PC-9 (cell line): ENCODE data around the gene UBE2K. TPM values are rescaled to one million over a fixed set of nuclear protein-coding genes. Genes with fewer than 3 reads are reported as not detected.
A peak's percentile ranks its signal among the peaks of the same experiment; 100 is the strongest.

Experiments
- Bru-seq: library from RNA; stranded (reverse); fragments of 400-500 nt; gene quantifications from one replicate; lab custom pipeline; 2021; lab: Mats Ljungman, UMichigan
- BruChase-seq, 2 experiments: library from RNA; stranded (reverse); fragments of 400-500 nt; gene quantifications; one replicate each; lab custom pipeline; 2021; lab: Mats Ljungman, UMichigan
- BruUV-seq: library from RNA; stranded (reverse); fragments of 400-500 nt; replicated peaks from 2 replicates; lab custom pipeline; 2021; lab: Mats Ljungman, UMichigan
- CTCF ChIA-PET: fragments of 300-600 bp; sonication (Branson Sonifier 250); formaldehyde crosslinking; loops from one replicate; lab custom pipeline; 2022; ENCODE audit warnings: antibody characterized with exemption; lab: Charles Lee
- POLR2A ChIA-PET: fragments of 300-600 bp; sonication (Branson Sonifier 250); formaldehyde crosslinking; loops from one replicate; lab custom pipeline; 2022; ENCODE audit warnings: antibody characterized with exemption; ENCODE audit not compliant: unreplicated experiment; lab: Charles Lee
- DNase-seq, 2 experiments: peaks; one replicate each; pipeline versions ENCODE4 v3.0.0 to v3.0.0-alpha.2; 2015 to 2022; ENCODE audit warnings: mixed read lengths in 1 of 2
- H2AFZ ChIP-seq: fragments of 200-600 bp; sonication (generic); 2 replicates; pipeline ENCODE4 v1.8.1; 2017; ENCODE audit warnings: antibody characterized with exemption
- H3F3A ChIP-seq: fragments of 200-600 bp; sonication (generic); 2 replicates; pipeline ENCODE4 v1.8.1; 2017; ENCODE audit warnings: antibody characterized with exemption, mild to moderate bottlenecking, low read depth; ENCODE audit not compliant: insufficient read depth
- H3K27ac ChIP-seq: fragments of 200-600 bp; sonication (generic); 2 replicates; pipeline ENCODE4 v1.6.1; 2016; ENCODE audit warnings: mixed run types
- H3K27me3 ChIP-seq: fragments of 200-600 bp; sonication (generic); 2 replicates; pipeline ENCODE4 v1.6.1; 2016; ENCODE audit warnings: low read depth, mixed run types; ENCODE audit not compliant: insufficient read depth
- H3K36me3 ChIP-seq: fragments of 200-600 bp; sonication (generic); 2 replicates; pipeline ENCODE4 v1.6.1; 2016; ENCODE audit warnings: low read depth, mixed run types
- H3K4me1 ChIP-seq: fragments of 200-600 bp; sonication (generic); replicated peaks from 2 replicates; pipeline ENCODE4 v1.6.1; 2016; ENCODE audit warnings: mixed run types; ENCODE audit not compliant: insufficient read depth
- H3K4me2 ChIP-seq: fragments of 200-600 bp; sonication (generic); 2 replicates; pipeline ENCODE4 v1.6.1; 2017; ENCODE audit warnings: mixed run types
- H3K4me3 ChIP-seq: fragments of 200-600 bp; sonication (generic); 2 replicates; pipeline ENCODE4 v1.6.1; 2016; ENCODE audit warnings: mixed run types
- H3K79me2 ChIP-seq: fragments of 200-600 bp; sonication (generic); 2 replicates; pipeline ENCODE4 v1.6.1; 2017; ENCODE audit warnings: low read depth, mixed run types
- H3K9me2 ChIP-seq: fragments of 200-600 bp; sonication (generic); 2 replicates; pipeline ENCODE4 v1.8.1; 2017; ENCODE audit warnings: mild to moderate bottlenecking; ENCODE audit not compliant: insufficient read depth
- H3K9me3 ChIP-seq: fragments of 200-600 bp; sonication (generic); 2 replicates; pipeline ENCODE4 v1.8.1; 2016; ENCODE audit warnings: low read depth; ENCODE audit not compliant: insufficient read depth
- H4K20me1 ChIP-seq: fragments of 200-600 bp; sonication (generic); 2 replicates; pipeline ENCODE4 v1.8.1; 2017; ENCODE audit not compliant: insufficient read depth
- EZH2 ChIP-seq: fragments of 200-600 bp; sonication (generic); IDR thresholded peaks from 2 replicates; pipeline ENCODE4 v1.8.0; 2017; ENCODE audit warnings: antibody characterized with exemption, low read depth
- intact Hi-C: fragments of 100-400 bp; cut with micrococcal nuclease; formaldehyde crosslinking; loops from one replicate; pipeline ENCODE4 v1.10.0; 2022; ENCODE audit not compliant: unreplicated experiment
- long read RNA-seq: library from polyadenylated mRNA; stranded (forward); transcript quantifications from one replicate; pipeline ENCODE4 v2.0.0, GENCODE V29; 2022
- total RNA-seq: library from RNA; stranded (reverse); gene quantifications from 2 replicates; pipeline ENCODE4 v1.2.3, GENCODE V29; 2021
- TF ChIP-seq, protein P1 (sequence below): fragments of 200-600 bp; sonication (generic); conservative IDR thresholded peaks from 2 replicates; pipeline ENCODE4 v1.6.1; 2017; ENCODE audit warnings: mixed run types, antibody characterized with exemption, mild to moderate bottlenecking, moderate library complexity

UBE2K gene, protein sequence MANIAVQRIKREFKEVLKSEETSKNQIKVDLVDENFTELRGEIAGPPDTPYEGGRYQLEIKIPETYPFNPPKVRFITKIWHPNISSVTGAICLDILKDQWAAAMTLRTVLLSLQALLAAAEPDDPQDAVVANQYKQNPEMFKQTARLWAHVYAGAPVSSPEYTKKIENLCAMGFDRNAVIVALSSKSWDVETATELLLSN
- total RNA-seq (89.4 and 129 TPM in 2 replicates), Bru-seq, nascent RNA (percentile 95 among the genes with signal in this experiment), BruChase-seq, experiment 1, labeled RNA remaining after a 2-hour chase (percentile 97 among the genes with signal in this experiment), BruChase-seq, experiment 2, labeled RNA remaining after a 6-hour chase (percentile 92 among the genes with signal in this experiment)
- long read RNA-seq, full-length matches to known transcripts = 46 of 71 reads
- long read RNA-seq, partial matches to known transcripts = 5 of 71 reads
- long read RNA-seq, other reads (novel, unspliced or antisense) = 20 of 71 reads

DNA sequence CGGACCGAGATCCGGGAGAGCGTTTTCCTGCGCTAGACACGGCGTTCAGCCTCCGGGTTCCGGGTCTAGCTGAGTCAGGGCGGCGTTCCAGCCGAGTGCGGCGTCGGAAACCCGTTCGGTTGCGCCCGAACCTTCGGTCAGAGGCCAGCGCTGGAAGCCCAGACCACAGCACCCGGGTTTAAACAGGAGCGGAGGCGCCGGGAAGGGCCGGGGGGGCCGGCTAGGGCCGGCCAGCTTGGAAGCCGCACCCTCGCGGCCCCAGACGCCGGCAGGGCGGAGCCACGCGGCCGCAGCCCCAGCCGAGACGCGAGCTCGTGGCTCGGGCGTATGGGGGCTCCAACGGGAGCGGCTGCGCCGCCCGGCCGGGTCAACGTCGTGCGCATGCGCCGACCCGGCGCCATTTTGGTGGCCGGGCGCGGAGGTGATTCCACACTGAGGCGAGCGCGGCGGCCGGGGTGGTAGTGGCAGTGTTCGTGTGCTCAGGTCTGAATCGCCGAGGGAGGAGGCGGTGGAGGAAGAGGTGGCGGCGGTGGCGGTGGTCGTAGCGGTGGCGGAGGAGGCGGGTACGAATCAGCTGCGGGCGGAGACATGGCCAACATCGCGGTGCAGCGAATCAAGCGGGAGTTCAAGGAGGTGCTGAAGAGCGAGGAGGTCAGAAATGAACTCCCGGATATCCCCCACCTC, at the start of gene UBE2K:
Gene UBE2K (plus strand): TSS at position 397 of the 684 bp plus-strand sequence. CDS start 192 bp downstream, at position 589.
- intact Hi-C loops = loop anchor here (2.0 to 5.0 kb wide), 2 partner anchors 59 to 171 kb away; partner anchors contain the start of genes SMIM14 and UGDH
- H3K27ac ChIP-seq = peak within 1 kb of the TSS; percentile 71
- ChIA-PET CTCF (interaction anchor here (0.6 kb wide), 3 partner anchors 238 to 1519 kb away, joined by 3 to 7 read pairs (median 5); no protein-coding TSS in a partner anchor), POLR2A (interaction anchor here (0.5 to 1.2 kb wide), 4 partner anchors 59 to 1520 kb away, joined by 3 to 8 read pairs (median 6); partner anchors contain the start of genes SMIM14 and UGDH)
- no peak for TF ChIP-seq EZH2
- TF ChIP-seq, protein P1, sequence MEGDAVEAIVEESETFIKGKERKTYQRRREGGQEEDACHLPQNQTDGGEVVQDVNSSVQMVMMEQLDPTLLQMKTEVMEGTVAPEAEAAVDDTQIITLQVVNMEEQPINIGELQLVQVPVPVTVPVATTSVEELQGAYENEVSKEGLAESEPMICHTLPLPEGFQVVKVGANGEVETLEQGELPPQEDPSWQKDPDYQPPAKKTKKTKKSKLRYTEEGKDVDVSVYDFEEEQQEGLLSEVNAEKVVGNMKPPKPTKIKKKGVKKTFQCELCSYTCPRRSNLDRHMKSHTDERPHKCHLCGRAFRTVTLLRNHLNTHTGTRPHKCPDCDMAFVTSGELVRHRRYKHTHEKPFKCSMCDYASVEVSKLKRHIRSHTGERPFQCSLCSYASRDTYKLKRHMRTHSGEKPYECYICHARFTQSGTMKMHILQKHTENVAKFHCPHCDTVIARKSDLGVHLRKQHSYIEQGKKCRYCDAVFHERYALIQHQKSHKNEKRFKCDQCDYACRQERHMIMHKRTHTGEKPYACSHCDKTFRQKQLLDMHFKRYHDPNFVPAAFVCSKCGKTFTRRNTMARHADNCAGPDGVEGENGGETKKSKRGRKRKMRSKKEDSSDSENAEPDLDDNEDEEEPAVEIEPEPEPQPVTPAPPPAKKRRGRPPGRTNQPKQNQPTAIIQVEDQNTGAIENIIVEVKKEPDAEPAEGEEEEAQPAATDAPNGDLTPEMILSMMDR = no peak
- peak within 1 kb of the TSS; percentile 78 for H3K4me3 ChIP-seq
- H4K20me1 ChIP-seq = peaks cover 38% of the 10 kb centered on the region
- peak within 1 kb of the TSS; percentile 92 for H2AFZ ChIP-seq
- peaks cover 31% of the 10 kb centered on the region for H3K4me1 ChIP-seq
- H3K4me2 ChIP-seq = peak within 1 kb of the TSS; percentile 100
- H3F3A ChIP-seq = no peaks in the 10 kb centered on the region
- no peaks in the 10 kb centered on the region for H3K9me3 ChIP-seq
- H3K27me3 ChIP-seq = no peaks in the 10 kb centered on the region
- H3K79me2 ChIP-seq = peaks cover 50% of the 10 kb centered on the region
- BruUV-seq = TSS peak; percentile 93
- peaks cover 11% of the 10 kb centered on the region for H3K36me3 ChIP-seq
- no peaks in the 10 kb centered on the region for H3K9me2 ChIP-seq
- peak; percentile 73 to 91 for DNase-seq

GRCh38 chr4:39648213-39648612, 49.7 kb upstream of the UBE2K start:
- ChIA-PET POLR2A (no interaction called here), CTCF (no interaction called here)
- no peak for DNase-seq
- no peaks in the 10 kb centered on the region for H3K27me3 ChIP-seq
- no peaks in the 10 kb centered on the region for H3K9me2 ChIP-seq
- intact Hi-C loops = no loop called here
- no peaks in the 10 kb centered on the region for H3K79me2 ChIP-seq
- H3K4me2 ChIP-seq = no peak overlapping the region
- no peaks in the 10 kb centered on the region for H4K20me1 ChIP-seq
- H3K9me3 ChIP-seq = no peaks in the 10 kb centered on the region
- H3K4me3 ChIP-seq = no peak overlapping the region
- BruUV-seq = no TSS peak
- H3K27ac ChIP-seq = no peak overlapping the region
- no peak overlapping the region for H2AFZ ChIP-seq
- TF ChIP-seq EZH2 = no peak
- TF ChIP-seq, protein P1 = no peak
- peaks cover 4% of the 10 kb centered on the region; the same call in 1 of the 2 replicates for H3K4me1 ChIP-seq
- no peaks in the 10 kb centered on the region for H3K36me3 ChIP-seq
- no peaks in the 10 kb centered on the region for H3F3A ChIP-seq
